Urothelium cell line (cell line): ENCODE measurements around the gene KCNN4.

Experiments used
- DNase-seq: peaks from one replicate; pipeline ENCODE4 v3.0.0; 2011; ENCODE audit warnings: low spot score, mixed read lengths
- FAIRE-seq: peaks from 2 replicates; lab custom pipeline; 2011; peaks lifted over from hg19 to GRCh38; lab: Jason Lieb, UNC

Gene KCNN4

DNA sequence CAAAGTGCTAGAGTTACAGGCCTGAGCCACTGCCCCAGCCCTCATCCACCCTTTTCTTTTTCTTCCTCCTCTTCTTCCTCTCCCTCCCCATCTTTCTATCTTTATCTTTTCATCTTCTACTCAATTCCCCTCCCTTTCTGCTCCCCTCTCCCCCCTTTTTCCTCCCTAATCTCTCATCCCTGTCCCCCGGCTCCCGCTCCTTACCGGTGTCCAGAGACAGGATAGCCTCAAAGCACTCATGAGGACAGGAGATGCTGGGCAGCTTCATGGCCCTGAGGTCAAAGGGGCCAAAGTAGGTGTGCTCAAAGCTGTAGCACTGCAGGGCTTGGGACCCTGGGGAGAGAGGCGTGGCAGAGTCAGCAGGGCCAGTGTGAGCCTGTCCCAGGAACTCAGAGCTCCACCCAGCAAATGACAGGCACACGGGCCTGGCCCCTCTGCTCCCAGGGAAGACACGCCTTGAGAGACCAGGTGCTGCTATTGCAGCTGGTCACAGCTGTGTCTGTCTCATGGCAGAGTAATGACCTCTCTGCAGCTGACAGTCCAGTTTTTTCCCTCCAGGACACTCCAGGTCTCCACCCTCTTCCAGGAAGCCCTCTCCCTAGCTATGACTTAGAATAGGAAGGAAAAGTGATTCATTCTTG lies 18.8 kb upstream of the KCNN4 start:
- FAIRE-seq (no peak), DNase-seq (no peak)

GRCh38 chr19:43798546-43799409 lies 18.0 kb upstream of the KCNN4 start:
- no peak for FAIRE-seq
- DNase-seq: no peak

DNA sequence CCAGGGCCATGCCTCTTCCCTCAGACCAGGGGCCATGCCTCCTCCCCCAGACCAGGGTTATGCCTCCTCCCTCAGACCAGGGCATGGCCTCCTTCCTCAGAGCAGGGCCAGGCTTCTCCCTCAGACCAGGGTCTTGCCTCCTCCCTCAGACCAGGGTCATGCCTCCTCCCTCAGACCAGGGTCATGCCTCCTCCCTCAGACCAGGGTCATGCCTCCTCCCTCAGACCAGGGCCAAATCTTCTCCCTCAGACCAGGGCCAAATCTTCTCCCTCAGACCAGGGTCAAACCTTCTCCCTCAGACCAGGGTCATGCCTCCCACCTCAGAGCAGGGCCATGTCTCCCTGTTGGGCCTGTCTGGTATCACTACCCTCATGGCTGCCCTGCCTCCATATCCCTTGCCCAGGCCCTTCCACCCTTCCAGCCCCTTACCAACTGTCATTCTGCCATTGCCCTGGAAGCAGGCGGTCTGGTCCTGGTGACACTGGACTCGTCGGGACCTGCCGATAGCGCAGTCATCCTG lies 17.3 kb upstream of the KCNN4 start:
- no peak for DNase-seq
- FAIRE-seq: no peak

GRCh38 chr19:43797556-43797955 lies 16.8 kb upstream of the KCNN4 start:
- DNase-seq: no peak
- no peak for FAIRE-seq

DNA sequence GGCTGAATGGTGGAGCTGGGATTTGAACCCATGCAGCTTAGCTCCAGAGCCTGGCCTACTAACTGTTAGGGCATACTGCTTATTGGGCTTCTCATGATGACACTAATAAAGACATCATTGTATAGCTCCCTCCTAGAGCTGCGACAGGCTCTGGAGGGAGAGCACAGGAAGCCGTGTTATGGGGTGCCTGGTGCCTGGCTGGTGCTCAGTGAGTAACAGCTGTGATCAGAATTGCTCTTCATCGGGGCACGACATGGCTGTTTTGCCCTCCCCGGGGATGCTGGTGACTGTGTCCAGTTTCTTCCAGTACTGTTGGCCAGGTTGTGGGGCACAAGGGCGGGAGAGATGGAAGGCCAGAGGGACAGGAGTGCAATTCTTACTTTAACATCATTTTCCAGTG lies 16.3 kb upstream of the KCNN4 start:
- DNase-seq: no peak
- FAIRE-seq: no peak

GRCh38 chr19:43790587-43790986 lies 9.8 kb upstream of the KCNN4 start:
- FAIRE-seq (no peak), DNase-seq (no peak)

- DNase-seq: peak; percentile 48
- peak; percentile 61 for FAIRE-seq
Measured at GRCh38 chr19:43789029-43789428, 8.3 kb upstream of the KCNN4 start.

DNA sequence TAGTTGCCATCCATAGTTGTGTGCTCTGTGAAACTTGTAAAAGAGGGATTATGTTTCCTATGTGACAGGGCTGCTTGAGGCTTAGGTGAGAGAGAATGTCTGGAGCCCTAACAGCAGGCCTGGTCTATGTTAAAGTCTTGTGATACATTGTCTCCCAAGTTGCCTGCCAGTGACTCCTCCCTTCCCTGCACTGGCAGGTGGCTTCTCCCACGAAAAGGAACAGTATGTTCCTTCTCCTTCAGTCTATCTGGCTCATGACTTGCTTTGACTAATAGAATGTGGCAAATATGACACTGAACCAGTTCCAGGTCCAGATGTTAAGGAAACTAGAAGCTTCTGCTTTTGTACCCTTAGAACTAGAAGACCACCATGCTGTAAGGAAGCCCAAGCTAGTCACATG lies 5.9 kb upstream of the KCNN4 start:
- FAIRE-seq (no peak), DNase-seq (no peak)

- FAIRE-seq (no peak), DNase-seq (peak; percentile 73)
Measured at GRCh38 chr19:43784981-43785808, 4.4 kb upstream of the KCNN4 start.

GRCh38 chr19:43784241-43784980 lies 3.6 kb upstream of the KCNN4 start:
- DNase-seq (peak; percentile 89), FAIRE-seq (peak; percentile 9)

DNA sequence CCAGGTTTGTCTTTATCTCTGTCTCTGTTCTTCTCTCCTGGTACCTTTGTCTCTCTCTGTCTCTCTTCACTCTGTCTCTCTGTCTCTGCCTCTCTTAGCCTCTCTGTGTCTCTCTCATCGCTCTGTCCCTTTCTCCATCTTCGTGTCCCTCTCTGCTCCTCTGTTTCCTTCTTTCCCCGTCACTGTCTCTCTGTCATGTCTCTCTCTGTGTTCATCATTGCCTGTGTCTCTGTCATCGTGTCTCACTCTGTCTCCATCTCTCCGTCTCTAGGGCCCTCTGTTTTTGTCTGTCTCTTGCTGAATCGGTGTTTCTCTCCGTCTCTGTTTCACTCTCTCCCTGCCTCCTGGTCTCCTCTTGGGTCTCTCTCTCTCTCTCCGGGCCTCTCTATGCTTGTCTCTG lies 2.9 kb upstream of the KCNN4 start:
- no peak for FAIRE-seq
- no peak for DNase-seq

DNA sequence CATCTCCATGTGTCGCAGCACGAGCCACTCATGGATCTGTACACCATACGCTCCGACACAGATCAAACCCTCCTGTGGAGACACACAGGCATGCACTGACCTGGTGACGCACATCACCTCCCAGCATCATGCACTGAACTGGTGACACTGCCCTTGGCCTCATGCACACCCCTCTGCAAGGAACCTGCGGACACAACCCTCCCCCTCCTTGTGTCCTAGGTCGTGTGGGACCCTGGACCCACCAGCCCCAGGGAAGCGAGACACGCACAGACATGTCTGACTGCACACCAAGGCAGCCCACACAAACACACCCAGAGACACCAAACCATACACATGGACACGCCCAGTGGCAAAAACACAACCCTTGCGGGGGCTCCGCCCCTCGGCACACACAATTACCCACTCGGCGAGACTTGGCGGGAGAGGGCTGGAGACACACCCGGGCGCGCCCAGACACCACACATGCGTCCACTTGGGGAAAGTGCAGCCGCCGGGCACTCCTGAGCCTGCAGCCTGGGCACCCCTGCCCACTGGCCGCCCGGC lies 2.0 kb upstream of the KCNN4 start:
- FAIRE-seq (no peak), DNase-seq (no peak)

DNA sequence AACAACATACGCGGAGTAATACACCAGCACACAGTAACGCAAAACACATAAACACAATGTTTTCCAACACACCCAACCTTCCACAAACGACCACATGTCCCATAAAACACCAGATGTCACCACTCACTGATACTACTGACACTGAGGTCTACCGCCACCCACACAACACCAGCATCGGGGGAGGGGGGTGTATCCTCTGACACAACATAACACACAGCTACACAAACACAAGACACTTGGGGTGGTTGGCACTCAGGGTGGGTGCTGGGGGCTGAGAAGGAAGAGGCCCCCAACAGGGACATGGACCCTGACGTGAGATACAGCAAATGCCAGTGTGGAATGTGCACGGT lies 1.5 kb upstream of the KCNN4 start:
- FAIRE-seq (no peak), DNase-seq (no peak)

DNA sequence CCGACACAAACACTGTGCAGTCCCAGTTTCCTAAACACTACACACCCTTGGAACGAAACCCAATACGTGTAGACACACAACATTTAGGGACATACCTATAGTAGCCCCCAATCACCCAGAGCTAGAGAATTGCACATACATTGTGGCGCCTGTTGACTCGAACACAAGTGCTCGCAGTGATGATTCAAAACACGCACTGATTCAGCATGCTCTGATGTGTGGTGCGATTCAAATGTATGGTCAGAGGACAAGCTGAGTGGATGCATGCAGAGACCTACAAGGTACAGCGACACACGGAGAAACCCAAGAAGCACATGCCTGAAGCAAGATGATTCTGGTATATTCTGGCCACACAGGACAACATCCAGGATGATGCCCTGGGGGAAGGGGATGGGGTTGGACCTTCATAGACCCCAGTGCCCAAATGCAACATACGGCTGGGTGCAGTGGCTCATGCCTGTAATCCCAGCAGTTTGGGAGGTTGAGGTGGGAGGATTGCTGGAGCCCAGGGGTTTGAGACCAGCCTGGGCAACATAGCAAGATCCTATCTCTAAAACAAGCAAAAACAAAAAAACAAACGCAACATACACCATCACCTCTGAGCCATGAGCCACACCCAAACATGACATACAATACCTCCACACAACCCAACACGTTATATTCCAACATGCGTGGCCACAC lies 997 bp upstream of the KCNN4 start:
- FAIRE-seq: no peak

DNA sequence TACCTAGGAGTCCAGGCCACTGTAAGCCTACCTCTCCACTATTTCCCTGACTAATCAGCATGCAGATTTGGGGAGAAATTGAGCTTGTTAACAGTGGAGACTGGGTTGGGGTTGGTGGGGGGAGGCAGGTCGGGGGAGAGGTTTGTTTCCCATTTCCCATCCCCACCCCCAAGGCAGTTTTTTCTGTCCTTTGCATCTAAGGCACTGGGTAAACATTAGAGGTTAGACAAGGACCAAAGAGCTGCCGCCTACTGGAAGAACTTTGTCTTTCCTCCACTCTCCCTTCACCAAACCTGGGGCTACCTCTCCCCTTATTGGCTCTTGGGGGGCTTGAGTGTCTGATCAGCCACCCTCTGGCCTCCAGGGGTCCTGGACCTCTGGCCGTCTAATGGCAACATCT lies 953 bp downstream of the KCNN4 start:
- DNase-seq (peak; percentile 30), FAIRE-seq (no peak)

More for the DNA sequence above, 997 bp upstream of the KCNN4 start:
- DNase-seq: no peak

GRCh38 chr19:43779147-43779819 lies 1.5 kb downstream of the KCNN4 start:
- peak; percentile 41 for DNase-seq
- FAIRE-seq: no peak

GRCh38 chr19:43778651-43779050 lies 2.1 kb downstream of the KCNN4 start:
- FAIRE-seq (no peak), DNase-seq (no peak)

DNA sequence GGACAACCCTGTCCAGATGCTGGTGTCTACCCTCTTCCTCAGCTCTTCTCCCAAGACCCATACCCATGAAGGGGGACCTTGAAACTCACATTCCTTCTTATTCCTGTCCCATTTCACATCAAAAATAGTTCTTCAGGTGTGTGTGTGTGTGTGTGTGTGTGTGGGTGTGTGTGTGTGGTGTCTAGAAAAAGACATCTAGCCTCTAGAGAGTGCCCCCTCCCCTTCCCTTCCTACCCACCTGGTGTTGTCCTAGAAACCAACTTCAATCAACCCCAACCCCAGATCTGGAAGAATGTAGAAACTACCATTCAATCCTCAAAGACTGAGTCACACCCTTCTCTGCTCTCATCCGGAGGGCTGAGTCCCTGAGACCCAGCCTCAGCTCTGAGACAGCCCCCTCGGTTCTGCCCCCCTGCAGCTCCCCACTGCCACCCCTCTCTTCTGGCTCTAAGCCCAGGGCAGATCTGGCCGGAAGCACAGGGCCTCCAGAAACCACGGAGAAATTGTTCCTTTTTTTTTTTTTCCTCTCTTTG lies 3.5 kb downstream of the KCNN4 start:
- FAIRE-seq: no peak
- DNase-seq: peak; percentile 80

DNA sequence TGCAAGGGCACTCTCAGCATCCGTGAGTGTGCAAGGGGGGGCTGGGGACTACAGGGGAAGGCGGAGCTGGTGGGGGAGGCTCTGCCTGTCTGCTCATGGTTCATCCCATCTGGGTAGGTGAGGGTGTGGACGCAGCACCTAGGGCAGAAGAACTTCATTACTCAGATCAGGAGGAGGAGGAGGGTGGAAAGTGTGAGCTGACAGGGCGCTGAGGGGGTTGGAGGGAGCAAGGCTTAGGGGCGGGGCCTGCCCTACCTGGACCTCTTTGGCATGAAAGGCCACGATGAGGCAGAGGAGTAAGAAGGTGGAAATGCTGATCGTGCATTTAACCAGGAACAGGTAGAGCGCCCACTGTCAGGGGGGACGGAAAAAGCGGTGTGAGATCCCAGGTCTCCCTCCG lies 4.5 kb downstream of the KCNN4 start:
- FAIRE-seq (no peak), DNase-seq (no peak)
